OCI-M2 (cell line): ENCODE results near the gene TTLL10.

Source experiments
- DNase-seq: peaks from one replicate; lab custom pipeline; 2025; ENCODE audit not compliant: unreplicated experiment; lab: John Stamatoyannopoulos, UW

TTLL10 gene

GRCh38 chr1:1157914-1158710 is 15.6 kb upstream of the TTLL10 start:
- no peak for DNase-seq

- no peak for DNase-seq
These were observed 13.3 kb upstream of the TTLL10 start for GRCh38 chr1:1160281-1160930.

GRCh38 chr1:1161078-1161682 is 12.5 kb upstream of the TTLL10 start:
- no peak for DNase-seq

GRCh38 chr1:1161683-1162079 is 12.0 kb upstream of the TTLL10 start:
- DNase-seq: no peak

- DNase-seq: no peak
These were observed 10.8 kb upstream of the TTLL10 start for GRCh38 chr1:1162597-1163537.

GRCh38 chr1:1163538-1164070 is 10.1 kb upstream of the TTLL10 start:
- DNase-seq: no peak

GRCh38 chr1:1164361-1164700 is 9.3 kb upstream of the TTLL10 start:
- no peak for DNase-seq

- DNase-seq: no peak
These were observed 8.8 kb upstream of the TTLL10 start for GRCh38 chr1:1164701-1165451.

GRCh38 chr1:1165485-1165884 is 8.2 kb upstream of the TTLL10 start:
- no peak for DNase-seq

- no peak for DNase-seq
These were observed 7.7 kb upstream of the TTLL10 start for GRCh38 chr1:1165900-1166421.

- no peak for DNase-seq
These were observed 6.9 kb upstream of the TTLL10 start for GRCh38 chr1:1166642-1167397.

- DNase-seq: no peak
These were observed 6.3 kb upstream of the TTLL10 start for GRCh38 chr1:1167398-1167821.

- DNase-seq: no peak
These were observed 5.7 kb upstream of the TTLL10 start for GRCh38 chr1:1167841-1168450.

GRCh38 chr1:1168451-1169411 is 4.9 kb upstream of the TTLL10 start:
- no peak for DNase-seq

GRCh38 chr1:1169429-1170214 is 4.1 kb upstream of the TTLL10 start:
- no peak for DNase-seq

- no peak for DNase-seq
These were observed 3.2 kb upstream of the TTLL10 start for GRCh38 chr1:1170215-1171091.
